Neural cell (in vitro differentiated cells): ENCODE data around the gene SH3TC2.

ENCODE experiments used
- CTCF ChIP-seq: fragments of 450-650 bp; IDR thresholded peaks from 2 replicates; pipeline ENCODE4 v1.5.1; 2014; ENCODE audit warnings: antibody characterized with exemption, mild to moderate bottlenecking, moderate library complexity; ENCODE audit not compliant: poor library complexity, severe bottlenecking
- EP300 ChIP-seq: fragments of 450-650 bp; conservative IDR thresholded peaks from 2 replicates; pipeline ENCODE4 v1.6.1; 2014; ENCODE audit warnings: antibody characterized with exemption, mild to moderate bottlenecking, moderate library complexity; ENCODE audit not compliant: poor library complexity, severe bottlenecking
- EZH2 ChIP-seq: fragments of 200-600, 300-800 bp; shearing (Covaris generic), sonication (generic); IDR thresholded peaks from 2 replicates; pipeline ENCODE4 v1.6.1; 2014; ENCODE audit warnings: antibody characterized with exemption, low read length, borderline replicate concordance, mild to moderate bottlenecking; ENCODE audit not compliant: insufficient read depth, poor library complexity, severe bottlenecking
- MXI1 ChIP-seq: fragments of 450-650 bp; conservative IDR thresholded peaks from 2 replicates; pipeline ENCODE4 v1.6.1; 2014; ENCODE audit warnings: antibody characterized with exemption, mild to moderate bottlenecking; ENCODE audit not compliant: poor library complexity, severe bottlenecking
- POLR2AphosphoS5 ChIP-seq: IDR thresholded peaks from 2 replicates; pipeline ENCODE4 v1.6.1; 2012
- RAD21 ChIP-seq: fragments of 450-650 bp; conservative IDR thresholded peaks from 2 replicates; pipeline ENCODE4 v1.6.1; 2014; ENCODE audit warnings: antibody characterized with exemption, mild to moderate bottlenecking, moderate library complexity
- REST ChIP-seq: IDR thresholded peaks from 2 replicates; pipeline ENCODE4 v1.6.1; 2012; ENCODE audit warnings: borderline replicate concordance
- TAF1 ChIP-seq: IDR thresholded peaks from 2 replicates; pipeline ENCODE4 v1.6.1; 2012; ENCODE audit warnings: low read depth

- TF ChIP-seq TAF1: no peak
- no peak for TF ChIP-seq CTCF
- no peak for TF ChIP-seq POLR2AphosphoS5
- no peak for TF ChIP-seq EZH2
- no peak for TF ChIP-seq REST
- no peak for TF ChIP-seq RAD21
- no peak for TF ChIP-seq MXI1
- no peak for TF ChIP-seq EP300
Observed at GRCh38 chr5:148981353-148981752, 81.5 kb downstream of the SH3TC2 start.
